D721Med (cell line): Measurements from ENCODE around the gene ATP4B.

Experiments used
- DNase-seq: peaks from one replicate; pipeline ENCODE4 v3.0.0; 2011; ENCODE audit warnings: low spot score; ENCODE audit not compliant: insufficient read length
- FAIRE-seq: peaks from 2 replicates; lab custom pipeline; 2011; peaks lifted over from hg19 to GRCh38; lab: Jason Lieb, UNC
- CTCF ChIP-seq: IDR thresholded peaks from 2 replicates; pipeline ENCODE4 v1.5.1; 2012; ENCODE audit warnings: mild to moderate bottlenecking, control low read depth; ENCODE audit not compliant: insufficient read depth; ENCODE audit errors: missing control alignments

Gene ATP4B

GRCh38 chr13:113655346-113656002, 2.5 kb downstream of the ATP4B start:
- no peak for FAIRE-seq
- no peak for TF ChIP-seq CTCF
- no peak for DNase-seq

DNA sequence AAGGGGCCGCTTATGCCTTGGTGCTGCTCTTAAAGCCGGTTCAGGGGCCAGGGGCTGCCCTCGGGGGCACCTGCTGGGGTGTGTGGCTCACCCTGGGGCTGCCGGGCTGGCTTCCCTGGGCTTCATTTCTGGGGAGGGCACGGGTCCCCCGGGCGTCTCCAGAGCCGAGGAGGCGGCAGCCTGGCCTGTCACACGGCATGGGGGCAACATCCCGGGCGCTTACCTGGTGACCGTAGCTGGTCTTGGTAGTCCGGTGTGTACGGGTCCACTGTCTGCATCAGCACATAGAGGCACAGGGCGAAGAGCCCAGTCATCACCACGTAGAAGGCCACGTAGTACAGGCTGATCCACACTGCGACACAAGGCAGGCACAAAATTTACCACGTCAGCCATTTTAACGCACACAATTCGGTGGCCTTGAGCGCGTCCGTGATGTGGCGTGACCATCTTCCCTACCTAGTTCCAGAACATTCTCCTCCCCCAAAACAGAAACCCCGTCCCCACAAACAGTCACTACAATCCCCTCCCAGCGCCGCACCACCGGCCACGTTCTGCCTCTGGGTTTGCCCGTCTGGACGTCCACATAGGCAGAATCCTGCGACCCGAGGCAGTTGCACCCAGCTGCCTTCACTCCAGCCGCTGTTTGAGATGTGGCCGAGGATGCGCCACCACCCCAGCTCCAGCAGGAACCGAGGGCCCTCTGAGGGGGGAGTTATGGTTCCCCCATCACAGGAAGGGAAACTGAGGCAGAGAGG, 3.2 kb downstream of the ATP4B start:
- TF ChIP-seq CTCF = no peak
- DNase-seq = no peak
- no peak for FAIRE-seq

DNA sequence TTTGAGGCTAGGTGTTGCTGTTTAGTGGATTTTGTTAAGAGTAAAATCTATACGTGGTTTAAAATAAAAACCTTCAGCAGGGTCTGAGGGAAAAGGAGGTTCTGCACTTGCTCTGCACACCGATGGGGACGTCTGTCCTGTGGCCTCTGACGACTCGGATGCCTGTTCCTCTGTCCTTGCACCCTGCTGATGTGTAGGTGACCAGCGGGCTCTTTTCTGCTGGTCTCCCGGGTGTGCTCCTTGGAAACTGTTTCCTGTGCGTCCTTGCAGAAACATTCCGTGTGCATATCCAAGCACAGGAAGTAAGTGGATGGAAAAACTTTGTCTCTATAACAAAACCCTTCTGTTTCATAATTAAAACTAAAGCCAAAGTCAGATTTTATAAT, 3.8 kb downstream of the ATP4B start:
- FAIRE-seq = no peak

GRCh38 chr13:113653264-113654174, 4.5 kb downstream of the ATP4B start:
- TF ChIP-seq CTCF = no peak
- no peak for FAIRE-seq
- no peak for DNase-seq

More for the DNA sequence above, 3.8 kb downstream of the ATP4B start:
- no peak for DNase-seq
- no peak for TF ChIP-seq CTCF

- FAIRE-seq = no peak
- no peak for DNase-seq
- TF ChIP-seq CTCF = no peak
Observed at GRCh38 chr13:113652404-113653263, 5.4 kb downstream of the ATP4B start.
